GM18517 (cell line): ENCODE results near the gene KRT73.

Experiments used
- ATAC-seq: cut with Tn5 transposase; IDR thresholded peaks from one replicate; pipeline ENCODE4 v1.9.1; 2021; ENCODE audit warnings: mild to moderate bottlenecking, moderate library complexity; ENCODE audit not compliant: unreplicated experiment

Gene KRT73

GRCh38 chr12:52627395-52628110, 9.2 kb upstream of the KRT73 start:
- ATAC-seq, result no peak

- no peak for ATAC-seq
These were observed 4.0 kb upstream of the KRT73 start for GRCh38 chr12:52622349-52622748.

- ATAC-seq, result no peak
These were observed 507 bp upstream of the KRT73 start for GRCh38 chr12:52618866-52619265.

- no peak for ATAC-seq
These were observed 965 bp downstream of the KRT73 start for GRCh38 chr12:52617403-52617785.

GRCh38 chr12:52616680-52617402, 1.5 kb downstream of the KRT73 start:
- no peak for ATAC-seq

GRCh38 chr12:52615912-52616311, 2.4 kb downstream of the KRT73 start:
- ATAC-seq, result no peak

GRCh38 chr12:52615208-52615868, 3.0 kb downstream of the KRT73 start:
- ATAC-seq, result no peak

- ATAC-seq, result no peak
These were observed 3.8 kb downstream of the KRT73 start for GRCh38 chr12:52614381-52615207.

- no peak for ATAC-seq
These were observed 4.9 kb downstream of the KRT73 start for GRCh38 chr12:52613384-52614030.

- ATAC-seq, result no peak
These were observed 5.7 kb downstream of the KRT73 start for GRCh38 chr12:52612431-52613383.

- no peak for ATAC-seq
These were observed 7.3 kb downstream of the KRT73 start for GRCh38 chr12:52611080-52611468.

- no peak for ATAC-seq
These were observed 9.3 kb downstream of the KRT73 start for GRCh38 chr12:52608826-52609630.

- ATAC-seq, result no peak
These were observed 10.2 kb downstream of the KRT73 start for GRCh38 chr12:52608161-52608560.

GRCh38 chr12:52607314-52607713, 11.0 kb downstream of the KRT73 start:
- ATAC-seq, result no peak

GRCh38 chr12:52606581-52607218, 11.7 kb downstream of the KRT73 start:
- no peak for ATAC-seq

GRCh38 chr12:52606096-52606495, 12.3 kb downstream of the KRT73 start:
- no peak for ATAC-seq

- no peak for ATAC-seq
These were observed 12.8 kb downstream of the KRT73 start for GRCh38 chr12:52605542-52605941.

GRCh38 chr12:52604859-52605258, 13.5 kb downstream of the KRT73 start:
- no peak for ATAC-seq
